DND-41 (cell line): Measurements from ENCODE around the gene CCDC83.
"Not testable (repeated sequence)": the region's sequence is repeated elsewhere in the genome, so short reads cannot be mapped to it uniquely, and the experiment has no call there.

ENCODE experiments used
- ATAC-seq: fragments of 200-7000 bp; cut with Tn5 transposase; 3 replicates; pipeline ENCODE4 v1.9.1; 2021; ENCODE audit warnings: low read depth; ENCODE audit not compliant: insufficient read depth
- DNase-seq: peaks from one replicate; pipeline ENCODE4 v3.0.0-alpha.2; 2020
- H2AFZ ChIP-seq: 2 replicates; pipeline ENCODE4 v1.6.0; 2012; ENCODE audit warnings: low read depth, low read length
- H3K27ac ChIP-seq: 2 replicates; pipeline ENCODE4 v1.5.1; 2012; ENCODE audit warnings: low read length, inconsistent platforms
- H3K27me3 ChIP-seq: fragments of 200-600 bp; sonication (generic); 2 replicates; pipeline ENCODE4 v1.6.0; 2012; ENCODE audit warnings: low read length, mild to moderate bottlenecking, inconsistent platforms; ENCODE audit not compliant: insufficient read depth, poor library complexity
- H3K36me3 ChIP-seq: 2 replicates; pipeline ENCODE4 v1.5.1; 2012; ENCODE audit warnings: low read length, inconsistent platforms; ENCODE audit not compliant: insufficient read depth
- H3K4me1 ChIP-seq: 2 replicates; pipeline ENCODE4 v1.5.1; 2012; ENCODE audit warnings: mild to moderate bottlenecking, low read length; ENCODE audit not compliant: insufficient read depth
- H3K4me2 ChIP-seq: 2 replicates; pipeline ENCODE4 v1.6.0; 2012; ENCODE audit warnings: mild to moderate bottlenecking, moderate library complexity, low read length, inconsistent platforms; ENCODE audit not compliant: insufficient read depth
- H3K4me3 ChIP-seq, 2 experiments: fragments of 200-600 bp in 1 of 2; shearing (Covaris generic) in 1 of 2; 2 replicates each; pipeline ENCODE4 v1.5.1; 2012 to 2016; ENCODE audit warnings: inconsistent platforms in 2 of 2, low read length in 2 of 2, mild to moderate bottlenecking in 2 of 2, low read depth in 1 of 2, moderate library complexity in 1 of 2
- H3K79me2 ChIP-seq: 2 replicates; pipeline ENCODE4 v1.6.0; 2012; ENCODE audit warnings: low read length, inconsistent platforms; ENCODE audit not compliant: insufficient read depth
- H3K9ac ChIP-seq: 2 replicates; pipeline ENCODE4 v1.6.0; 2012; ENCODE audit warnings: low read depth, mild to moderate bottlenecking, inconsistent platforms, low read length, moderate library complexity
- H3K9me3 ChIP-seq: 2 replicates; pipeline ENCODE4 v1.5.1; 2012; ENCODE audit warnings: low read length, moderate library complexity, mild to moderate bottlenecking, inconsistent platforms; ENCODE audit not compliant: insufficient read depth, severe bottlenecking
- H4K20me1 ChIP-seq: 2 replicates; pipeline ENCODE4 v1.6.0; 2012; ENCODE audit warnings: low read length; ENCODE audit not compliant: insufficient read depth
- EZH2 ChIP-seq: IDR thresholded peaks from 3 replicates; pipeline ENCODE4 v1.6.1; 2012; ENCODE audit warnings: borderline replicate concordance, low read depth, mild to moderate bottlenecking, moderate library complexity, low read length, inconsistent platforms; ENCODE audit not compliant: severe bottlenecking
- TF ChIP-seq, protein P1 (sequence below): IDR thresholded peaks from 2 replicates; pipeline ENCODE4 v1.5.1; 2012; ENCODE audit warnings: borderline replicate concordance, low read length, moderate library complexity, mild to moderate bottlenecking; ENCODE audit not compliant: poor library complexity, severe bottlenecking; ENCODE audit errors: extremely low read depth

CCDC83 gene

DNA sequence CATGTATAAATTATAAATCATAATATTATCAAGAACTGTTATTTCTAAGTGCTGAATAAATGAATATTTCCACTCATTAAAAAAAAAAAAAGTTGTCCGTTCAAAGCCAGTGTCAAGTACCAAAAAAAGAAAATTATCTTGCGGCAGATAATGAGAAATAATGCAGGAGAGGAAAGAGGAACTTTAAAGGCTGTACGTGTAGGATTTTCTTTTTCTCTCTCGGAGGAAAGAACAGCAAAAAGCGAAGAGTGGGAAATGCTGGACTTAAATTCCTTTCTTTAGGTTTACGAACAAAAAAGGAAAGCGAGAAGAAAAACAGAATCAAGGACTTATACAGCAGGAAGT is 999 bp upstream of the CCDC83 start:
- Histone ChIP-seq H3K9ac (peak overlapping the region; percentile 61), H3K36me3 (no peaks in the 10 kb centered on the region), H3K27ac (peak overlapping the region; percentile 69; the same call in 1 of the 2 replicates), H2AFZ (peak overlapping the region; percentile 94), H3K4me3 (peak overlapping the region; percentile 19 to 68; a peak in 3 of 4 replicates), H3K4me1 (peaks cover 14% of the 10 kb centered on the region), H3K27me3 (no peaks in the 10 kb centered on the region), H4K20me1 (no peaks in the 10 kb centered on the region), H3K79me2 (no peaks in the 10 kb centered on the region), H3K9me3 (no peaks in the 10 kb centered on the region), H3K4me2 (peak overlapping the region; percentile 95)
- ATAC-seq (no peak), DNase-seq (no peak)
- no peak for TF ChIP-seq EZH2
- TF ChIP-seq, protein P1, sequence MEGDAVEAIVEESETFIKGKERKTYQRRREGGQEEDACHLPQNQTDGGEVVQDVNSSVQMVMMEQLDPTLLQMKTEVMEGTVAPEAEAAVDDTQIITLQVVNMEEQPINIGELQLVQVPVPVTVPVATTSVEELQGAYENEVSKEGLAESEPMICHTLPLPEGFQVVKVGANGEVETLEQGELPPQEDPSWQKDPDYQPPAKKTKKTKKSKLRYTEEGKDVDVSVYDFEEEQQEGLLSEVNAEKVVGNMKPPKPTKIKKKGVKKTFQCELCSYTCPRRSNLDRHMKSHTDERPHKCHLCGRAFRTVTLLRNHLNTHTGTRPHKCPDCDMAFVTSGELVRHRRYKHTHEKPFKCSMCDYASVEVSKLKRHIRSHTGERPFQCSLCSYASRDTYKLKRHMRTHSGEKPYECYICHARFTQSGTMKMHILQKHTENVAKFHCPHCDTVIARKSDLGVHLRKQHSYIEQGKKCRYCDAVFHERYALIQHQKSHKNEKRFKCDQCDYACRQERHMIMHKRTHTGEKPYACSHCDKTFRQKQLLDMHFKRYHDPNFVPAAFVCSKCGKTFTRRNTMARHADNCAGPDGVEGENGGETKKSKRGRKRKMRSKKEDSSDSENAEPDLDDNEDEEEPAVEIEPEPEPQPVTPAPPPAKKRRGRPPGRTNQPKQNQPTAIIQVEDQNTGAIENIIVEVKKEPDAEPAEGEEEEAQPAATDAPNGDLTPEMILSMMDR, result no peak

DNA sequence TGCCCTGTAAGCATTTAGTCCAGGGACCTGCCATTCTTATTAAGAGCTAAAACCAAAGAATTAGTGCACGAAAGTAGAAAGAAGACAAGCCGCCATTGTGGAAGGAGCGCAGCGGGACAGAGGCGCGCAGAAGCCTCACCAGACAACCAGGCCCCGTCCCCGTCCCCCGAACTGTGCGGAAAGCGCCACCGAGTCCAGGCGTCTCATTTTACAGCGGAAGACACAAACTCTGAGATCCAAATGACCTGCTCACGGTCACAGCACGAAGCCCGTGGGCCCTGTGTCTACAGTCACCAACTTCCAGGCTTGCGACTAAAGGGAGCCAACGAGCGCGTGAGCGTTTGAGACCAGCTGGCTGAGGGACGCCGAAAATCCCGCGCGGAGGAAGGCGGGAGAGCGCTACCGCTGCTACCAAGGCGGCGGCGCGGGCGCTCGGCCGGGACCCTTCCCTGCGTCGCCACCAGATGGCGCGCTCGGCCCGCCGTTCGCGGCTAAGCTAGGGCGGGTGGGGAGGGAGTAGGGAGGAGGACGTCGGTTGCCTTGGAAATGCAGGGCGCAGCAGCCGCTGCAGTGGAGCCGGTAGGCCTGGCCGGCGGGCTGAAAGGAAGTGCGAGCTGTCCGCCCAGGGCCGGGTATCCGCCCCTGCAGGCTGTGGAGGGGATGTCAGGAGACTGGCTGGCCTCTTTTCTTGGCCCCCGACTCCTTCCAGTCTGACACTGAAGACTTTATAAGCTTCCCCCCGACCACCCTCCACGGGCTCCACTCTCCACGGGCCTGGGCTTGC is 434 bp upstream of the CCDC83 start:
- peaks cover 14% of the 10 kb centered on the region for H3K4me1 ChIP-seq
- H3K27me3 ChIP-seq, result no peaks in the 10 kb centered on the region
- H3K27ac ChIP-seq, result peak overlapping the region; percentile 69
- peak; percentile 95 for ATAC-seq
- peak overlapping the region; percentile 61 for H3K9ac ChIP-seq
- no peaks in the 10 kb centered on the region for H4K20me1 ChIP-seq
- no peaks in the 10 kb centered on the region for H3K36me3 ChIP-seq
- peak overlapping the region; percentile 95 for H3K4me2 ChIP-seq
- peak; percentile 90 for DNase-seq
- TF ChIP-seq, protein P1, result peak; percentile 83
- TF ChIP-seq EZH2, result no peak
- peak overlapping the region; percentile 94 for H2AFZ ChIP-seq
- no peaks in the 10 kb centered on the region for H3K79me2 ChIP-seq
- no peaks in the 10 kb centered on the region for H3K9me3 ChIP-seq
- peak overlapping the region; percentile 19 to 68; a peak in 3 of 4 replicates for H3K4me3 ChIP-seq

DNA sequence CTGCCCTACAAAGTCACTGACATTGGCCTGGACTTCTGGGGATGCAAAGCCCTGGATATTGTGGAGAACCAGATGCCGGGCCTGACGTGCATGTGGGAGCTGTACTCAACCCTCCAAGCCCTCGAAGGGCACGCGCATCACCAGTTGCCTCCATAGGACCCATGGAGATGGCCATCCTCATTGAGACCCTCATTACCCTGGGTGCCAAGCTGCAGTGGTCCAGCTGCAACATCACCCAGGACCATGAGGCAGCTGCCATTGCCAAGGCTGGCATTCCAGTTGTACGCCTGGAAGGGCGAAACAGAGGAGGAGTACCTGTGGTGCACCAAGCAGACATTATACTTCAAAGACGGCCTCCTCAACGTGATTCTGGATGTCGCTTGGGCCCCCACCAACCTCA is 1.9 kb downstream of the CCDC83 start:
- Histone ChIP-seq H3K4me1 (peaks cover 14% of the 10 kb centered on the region), H3K4me3 (no peak overlapping the region), H3K4me2 (no peak overlapping the region), H3K79me2 (no peaks in the 10 kb centered on the region), H4K20me1 (no peaks in the 10 kb centered on the region), H3K36me3 (no peaks in the 10 kb centered on the region), H2AFZ (no peak overlapping the region), H3K9me3 (no peaks in the 10 kb centered on the region), H3K27me3 (peaks cover 4% of the 10 kb centered on the region), H3K27ac (no peak overlapping the region), H3K9ac (no peak overlapping the region)
- DNase-seq, result no peak
- no peak for ATAC-seq
- TF ChIP-seq, protein P1, result no peak
- TF ChIP-seq EZH2, result no peak

DNA sequence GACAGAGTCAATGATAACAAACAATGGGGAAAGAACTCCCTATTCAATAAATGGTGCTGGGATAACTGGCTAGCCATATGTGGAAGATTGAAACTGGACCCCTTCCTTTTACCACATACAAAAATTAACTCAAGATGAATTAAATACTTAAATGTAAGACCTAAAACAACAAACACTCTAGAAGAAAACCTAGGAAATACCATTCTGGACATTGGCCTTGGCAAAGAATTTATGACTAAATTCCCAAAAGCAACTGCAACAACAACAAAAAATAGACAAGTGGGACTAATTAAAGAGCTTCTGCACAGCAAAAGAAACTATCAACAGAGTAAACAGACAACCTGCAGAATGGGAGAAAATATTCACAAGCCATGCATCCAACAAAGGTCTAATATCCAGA is 4.4 kb downstream of the CCDC83 start:
- not testable (repeated sequence) for H3K27me3 ChIP-seq, H3K79me2 ChIP-seq, H3K9me3 ChIP-seq, H3K4me1 ChIP-seq, ATAC-seq, H3K27ac ChIP-seq, H2AFZ ChIP-seq, DNase-seq, H3K4me3 ChIP-seq, H3K4me2 ChIP-seq, H3K9ac ChIP-seq, H3K36me3 ChIP-seq, H4K20me1 ChIP-seq
